Endothelial cell of umbilical vein (primary cell): ENCODE measurements around the gene FOXP1. TPM values are rescaled to one million over a fixed set of nuclear protein-coding genes. Genes with fewer than 3 reads are reported as not detected.

ENCODE experiments used
- BruUV-seq: library from RNA; stranded (reverse); fragments of 400-500 nt; replicated peaks from 2 replicates; lab custom pipeline; 2021; lab: Mats Ljungman, UMichigan
- CTCF ChIA-PET: fragments of 300-600, 350-600 bp; sonication (Branson Sonifier 250); formaldehyde crosslinking; loops from one replicate; lab custom pipeline; 2021; ENCODE audit warnings: antibody characterized with exemption, inconsistent platforms; lab: Charles Lee
- POLR2A ChIA-PET: fragments of 300-600, 350-600 bp; sonication (Branson Sonifier 250); formaldehyde crosslinking; loops from one replicate; lab custom pipeline; 2021; ENCODE audit warnings: antibody characterized with exemption, inconsistent platforms; lab: Charles Lee
- DNase-seq: peaks from one replicate; pipeline ENCODE4 v3.0.0-alpha.2; 2011; ENCODE audit warnings: low read depth, low spot score
- FAIRE-seq: peaks from 2 replicates; lab custom pipeline; 2011; peaks lifted over from hg19 to GRCh38; lab: Jason Lieb, UNC
- H2AFZ ChIP-seq: 2 replicates; pipeline ENCODE4 v1.6.0; 2012; ENCODE audit warnings: low read depth, low read length, control low read depth, inconsistent platforms
- H3K27ac ChIP-seq: 2 replicates; pipeline ENCODE4 v1.5.1; 2011; ENCODE audit warnings: low read depth, mild to moderate bottlenecking, control low read depth, low read length, moderate library complexity; ENCODE audit not compliant: insufficient read depth
- H3K27me3 ChIP-seq, 2 experiments: 2 replicates each; pipeline versions ENCODE4 v1.6.0 to v1.6.1; 2011; ENCODE audit warnings: low read length in 2 of 2, mixed read lengths in 1 of 2; ENCODE audit not compliant: control insufficient read depth in 2 of 2, insufficient read depth in 2 of 2
- H3K36me3 ChIP-seq, 2 experiments: 2 replicates in 1 of 2; 3 replicates in 1 of 2; pipeline ENCODE4 v1.5.1; 2011; ENCODE audit warnings: low read length in 2 of 2, mild to moderate bottlenecking in 1 of 2, moderate library complexity in 1 of 2; ENCODE audit not compliant: control insufficient read depth in 2 of 2, insufficient read depth in 2 of 2; ENCODE audit errors: extremely low read depth in 1 of 2
- H3K4me1 ChIP-seq: 3 replicates; pipeline ENCODE4 v1.5.1; 2011; ENCODE audit warnings: mild to moderate bottlenecking, low read length; ENCODE audit not compliant: control insufficient read depth, insufficient read depth; ENCODE audit errors: extremely low read depth
- H3K4me2 ChIP-seq: 2 replicates; pipeline ENCODE4 v1.6.1; 2011; ENCODE audit warnings: low read length, control low read depth, mixed read lengths; ENCODE audit not compliant: insufficient read depth
- H3K4me3 ChIP-seq, 3 experiments: fragments of 200-600 bp in 1 of 3; sonication (generic), shearing (Covaris generic) in 1 of 3; replicated peaks in 1 of 3; 2 replicates each; pipeline ENCODE4 v1.5.1; 2011 to 2016; ENCODE audit warnings: control low read depth in 3 of 3, low read length in 3 of 3, mild to moderate bottlenecking in 2 of 3, inconsistent platforms in 1 of 3, low read depth in 1 of 3, moderate library complexity in 1 of 3; ENCODE audit not compliant: insufficient read depth in 1 of 3
- H3K79me2 ChIP-seq: 2 replicates; pipeline ENCODE4 v1.6.0; 2012; ENCODE audit warnings: low read length, inconsistent platforms; ENCODE audit not compliant: control insufficient read depth, insufficient read depth
- H3K9ac ChIP-seq: replicated peaks from 2 replicates; pipeline ENCODE3; 2011; ENCODE audit warnings: low read length, control low read depth; ENCODE audit not compliant: insufficient read depth; ENCODE audit errors: extremely low read depth
- H3K9me1 ChIP-seq: replicated peaks from 3 replicates; pipeline ENCODE4 v1.6.0; 2011; ENCODE audit warnings: mild to moderate bottlenecking, low read length; ENCODE audit not compliant: control insufficient read depth, insufficient read depth; ENCODE audit errors: extremely low read depth
- H3K9me3 ChIP-seq: replicated peaks from 2 replicates; pipeline ENCODE4 v1.5.1; 2012; ENCODE audit warnings: low read length, inconsistent platforms; ENCODE audit not compliant: control insufficient read depth, insufficient read depth
- H4K20me1 ChIP-seq: replicated peaks from 2 replicates; pipeline ENCODE3; 2011; ENCODE audit warnings: mild to moderate bottlenecking, low read length; ENCODE audit not compliant: control insufficient read depth, insufficient read depth; ENCODE audit errors: extremely low read depth
- CTCF ChIP-seq, 2 donors: IDR thresholded peaks; 1 replicate in 1 of 2; 2 replicates in 1 of 2; pipeline ENCODE4 v1.5.1; 2011; ENCODE audit warnings: low read length in 2 of 2, mild to moderate bottlenecking in 2 of 2, moderate library complexity in 2 of 2, control low read depth in 1 of 2, inconsistent platforms in 1 of 2, low read depth in 1 of 2; ENCODE audit not compliant: insufficient read depth in 1 of 2; ENCODE audit errors: extremely low read depth in 1 of 2
- EZH2 ChIP-seq: IDR thresholded peaks from 2 replicates; pipeline ENCODE4 v1.6.1; 2012; ENCODE audit warnings: borderline replicate concordance, low read depth, mild to moderate bottlenecking, moderate library complexity, low read length, inconsistent platforms; ENCODE audit not compliant: severe bottlenecking
- FOS ChIP-seq: IDR thresholded peaks from 2 replicates; pipeline ENCODE4 v1.6.1; 2011; ENCODE audit warnings: mild to moderate bottlenecking, low read length, moderate library complexity, borderline replicate concordance; ENCODE audit not compliant: insufficient read depth
- GATA2 ChIP-seq: IDR thresholded peaks from 2 replicates; pipeline ENCODE4 v1.7.0; 2011; ENCODE audit warnings: low read depth, mild to moderate bottlenecking, moderate library complexity, mixed read lengths, low read length; ENCODE audit not compliant: insufficient read length, insufficient read depth
- JUN ChIP-seq: IDR thresholded peaks from 2 replicates; pipeline ENCODE4 v1.6.1; 2011; ENCODE audit warnings: borderline replicate concordance, low read depth; ENCODE audit not compliant: insufficient read length, insufficient read depth
- MAX ChIP-seq: IDR thresholded peaks from 2 replicates; pipeline ENCODE4 v1.6.1; 2011; ENCODE audit not compliant: insufficient read depth, insufficient read length
- MYC ChIP-seq: IDR thresholded peaks from one replicate; pipeline ENCODE4 v1.6.1; 2011; ENCODE audit warnings: mild to moderate bottlenecking, low read depth, low read length
- POLR2A ChIP-seq: IDR thresholded peaks from 2 replicates; pipeline ENCODE4 v1.6.1; 2012; ENCODE audit warnings: low read depth, mild to moderate bottlenecking, control low read depth, low read length
- POLR2AphosphoS5 ChIP-seq: IDR thresholded peaks from 2 replicates; pipeline ENCODE4 v1.6.1; 2012; ENCODE audit warnings: low read depth, mild to moderate bottlenecking, control low read depth, low read length, moderate library complexity; ENCODE audit not compliant: insufficient read depth
- dilution Hi-C: fragments of 300-500 bp; cut with MboI; formaldehyde crosslinking; loops from one replicate; pipeline ENCODE4 v1.15.0; 2019; ENCODE audit warnings: low sequenced_read_pairs; ENCODE audit not compliant: extremely low pct_ligation_motif_present
- intact Hi-C: fragments of 100-400 bp; cut with micrococcal nuclease; formaldehyde crosslinking; loops from one replicate; pipeline ENCODE4 v1.10.0; 2022
- polyA plus RNA-seq, 4 experiments: library from polyadenylated mRNA; depleted of rRNA in 3 of 4; stranded (reverse) in 3 of 4; unstranded in 1 of 4; fragments of >200 nt; gene quantifications; 2 replicates each; pipeline versions ENCODE4 v1.2.1 to v1.2.3, GENCODE V29; 2011 to 2012; ENCODE audit warnings: missing spikeins in 1 of 4
- total RNA-seq: library from RNA; stranded (reverse); gene quantifications from 2 replicates; pipeline ENCODE4 v1.2.3, GENCODE V29; 2021

FOXP1 gene
- total and polyA plus RNA-seq, 2 donors (not counting 3 experiments of a cell fraction or from before 2014, with no cell fraction given): 41.0 to 107 TPM

GRCh38 chr3:71327936-71328335 is 255.6 kb downstream of the FOXP1 start:
- no peaks in the 10 kb centered on the region for H4K20me1 ChIP-seq
- CTCF ChIA-PET: no interaction called here
- no peak overlapping the region for H3K27ac ChIP-seq
- H2AFZ ChIP-seq: no peak overlapping the region
- intact Hi-C loops: no loop called here
- DNase-seq (no peak), FAIRE-seq (no peak)
- no peak overlapping the region for H3K4me2 ChIP-seq
- no peaks in the 10 kb centered on the region for H3K79me2 ChIP-seq
- H3K4me3 ChIP-seq: no peak overlapping the region
- dilution Hi-C loops: no loop called here
- POLR2A ChIA-PET: no interaction called here
- no peak overlapping the region for H3K9ac ChIP-seq
- no peaks in the 10 kb centered on the region for H3K27me3 ChIP-seq
- TF ChIP-seq MAX: no peak
- no peak for TF ChIP-seq GATA2
- no peak for TF ChIP-seq POLR2A
- TF ChIP-seq JUN: no peak
- no peak for TF ChIP-seq FOS
- no peak for TF ChIP-seq CTCF (IDR thresholded peaks at IDR 0.05; ENCODE audit: extremely low read depth in 1 of 2, insufficient read depth in 1 of 2, low read depth in 1 of 2, low read length in 2 of 2)
- no peak for TF ChIP-seq MYC
- no peak for TF ChIP-seq POLR2AphosphoS5
- TF ChIP-seq EZH2: no peak
- BruUV-seq: no TSS peak
- no peaks in the 10 kb centered on the region for H3K9me3 ChIP-seq
- no peaks in the 10 kb centered on the region for H3K9me1 ChIP-seq
- H3K36me3 ChIP-seq: no peaks in the 10 kb centered on the region
- H3K4me1 ChIP-seq: no peaks in the 10 kb centered on the region
